Measurements from ENCODE around the gene CDKN2D.
"Not testable (repeated sequence)": the region's sequence is repeated elsewhere in the genome, so short reads cannot be mapped to it uniquely, and the experiment has no call there.

Gene CDKN2D

GRCh38 chr19:10551698-10552301 lies 17.0 kb downstream of the CDKN2D start:
- peak; percentile 44 for DNase-seq (ENCODE audit: low spot score)

GRCh38 chr19:10551006-10551405 lies 17.8 kb downstream of the CDKN2D start:
- DNase-seq (ENCODE audit: low spot score): not testable (repeated sequence)

- no peak for DNase-seq (ENCODE audit: low spot score)
Measured at GRCh38 chr19:10550336-10550735, 18.4 kb downstream of the CDKN2D start.

GRCh38 chr19:10549733-10550132 lies 19.0 kb downstream of the CDKN2D start:
- DNase-seq (ENCODE audit: low spot score): no peak

- DNase-seq (ENCODE audit: low spot score): no peak
Measured at GRCh38 chr19:10548746-10549276, 20.0 kb downstream of the CDKN2D start.

GRCh38 chr19:10546817-10547216 lies 22.0 kb downstream of the CDKN2D start:
- DNase-seq (ENCODE audit: low spot score): no peak

- no peak for DNase-seq (ENCODE audit: low spot score)
Measured at GRCh38 chr19:10544753-10545251, 24.0 kb downstream of the CDKN2D start.

GRCh38 chr19:10544242-10544752 lies 24.5 kb downstream of the CDKN2D start:
- DNase-seq (ENCODE audit: low spot score): no peak

- DNase-seq (ENCODE audit: low spot score): peak; percentile 76
Measured at GRCh38 chr19:10543420-10544241, 25.1 kb downstream of the CDKN2D start, which contains the start of gene ATG4D. TSS of gene ATG4D (plus strand) at chr19:10543904. CDS start at chr19:10544091, 187 bp downstream.

GRCh38 chr19:10543059-10543419 lies 25.7 kb downstream of the CDKN2D start:
- DNase-seq (ENCODE audit: low spot score): no peak

- DNase-seq (ENCODE audit: low spot score): not testable (repeated sequence)
Measured at GRCh38 chr19:10539016-10539415, 29.8 kb downstream of the CDKN2D start.

- no peak for DNase-seq (ENCODE audit: low spot score)
Measured at GRCh38 chr19:10538204-10538983, 30.4 kb downstream of the CDKN2D start.

GRCh38 chr19:10537668-10538067 lies 31.1 kb downstream of the CDKN2D start:
- DNase-seq (ENCODE audit: low spot score): no peak

- DNase-seq (ENCODE audit: low spot score): no peak
Measured at GRCh38 chr19:10535613-10536012, 33.2 kb downstream of the CDKN2D start.

GRCh38 chr19:10533646-10534386 lies 35.0 kb downstream of the CDKN2D start:
- no peak for DNase-seq (ENCODE audit: low spot score)

GRCh38 chr19:10532457-10532856 lies 36.3 kb downstream of the CDKN2D start:
- DNase-seq (ENCODE audit: low spot score): no peak

- DNase-seq (ENCODE audit: low spot score): not testable (repeated sequence)
Measured at GRCh38 chr19:10526887-10527286, 41.9 kb downstream of the CDKN2D start.

GRCh38 chr19:10525636-10526035 lies 43.1 kb downstream of the CDKN2D start:
- DNase-seq (ENCODE audit: low spot score): no peak

GRCh38 chr19:10523135-10523636 lies 45.6 kb downstream of the CDKN2D start:
- DNase-seq (ENCODE audit: low spot score): no peak

- no peak for DNase-seq (ENCODE audit: low spot score)
Measured at GRCh38 chr19:10521461-10522171, 47.2 kb downstream of the CDKN2D start.

Data from kidney tubule cell (primary cell).